IMR-90 (cell line): ENCODE data around the gene PTPRN2. TPM values are rescaled to one million over a fixed set of nuclear protein-coding genes. Genes with fewer than 3 reads are reported as not detected.
"Not testable (repeated sequence)": the region's sequence is repeated elsewhere in the genome, so short reads cannot be mapped to it uniquely, and the experiment has no call there.

Experiments
- ATAC-seq: fragments of 200-7000 bp; cut with Tn5 transposase; 2 replicates; pipeline ENCODE4 v1.9.1; 2020; ENCODE audit warnings: low read depth, mild to moderate bottlenecking, moderate library complexity
- BruUV-seq: library from RNA; stranded (reverse); fragments of 400-500 nt; replicated peaks from 2 replicates; lab custom pipeline; 2021; lab: Mats Ljungman, UMichigan
- CTCF ChIA-PET: fragments of 300-600 bp; formaldehyde crosslinking; extraction: SDS; loops from one replicate; lab custom pipeline; 2021; ENCODE audit warnings: antibody characterized with exemption; lab: Yijun Ruan, JAX
- POLR2A ChIA-PET: fragments of 300-600 bp; sonication (Branson Sonifier 250); formaldehyde crosslinking; loops from one replicate; lab custom pipeline; 2022; ENCODE audit warnings: antibody characterized with exemption; ENCODE audit not compliant: unreplicated experiment; lab: Charles Lee
- DNase-seq: peaks from one replicate; pipeline ENCODE4 v3.0.0; 2013
- H2AFZ ChIP-seq: replicated peaks from 2 replicates; pipeline ENCODE3; 2013; ENCODE audit warnings: low read length, mild to moderate bottlenecking; ENCODE audit not compliant: poor library complexity
- H2AK5ac ChIP-seq: 2 replicates; pipeline ENCODE4 v1.6.1; 2013; ENCODE audit warnings: low read depth, low read length, inconsistent platforms
- H2AK9ac ChIP-seq: replicated peaks from 2 replicates; pipeline ENCODE3; 2013; ENCODE audit warnings: mild to moderate bottlenecking, low read depth, low read length, moderate library complexity; ENCODE audit not compliant: poor library complexity
- H2BK120ac ChIP-seq: 2 replicates; pipeline ENCODE4 v1.6.1; 2013; ENCODE audit warnings: low read depth, low read length, inconsistent platforms
- H2BK15ac ChIP-seq: 3 replicates; pipeline ENCODE4 v1.6.1; 2013; ENCODE audit warnings: low read depth, low read length, inconsistent platforms
- H2BK20ac ChIP-seq: 2 replicates; pipeline ENCODE4 v1.6.1; 2013; ENCODE audit warnings: low read depth, mild to moderate bottlenecking, inconsistent platforms, low read length, moderate library complexity
- H2BK5ac ChIP-seq: 2 replicates; pipeline ENCODE4 v1.6.1; 2013; ENCODE audit warnings: mild to moderate bottlenecking, low read depth, low read length, inconsistent platforms; ENCODE audit not compliant: poor library complexity, severe bottlenecking
- H3K14ac ChIP-seq: replicated peaks from 2 replicates; pipeline ENCODE4 v1.6.1; 2013; ENCODE audit warnings: low read depth, low read length, inconsistent platforms
- H3K18ac ChIP-seq: 2 replicates; pipeline ENCODE4 v1.6.1; 2013; ENCODE audit warnings: low read depth, low read length, control low read depth
- H3K23ac ChIP-seq: 2 replicates; pipeline ENCODE4 v1.6.1; 2013; ENCODE audit warnings: low read depth, low read length, inconsistent platforms
- H3K27ac ChIP-seq: 2 replicates; pipeline ENCODE4 v1.5.1; 2013; ENCODE audit warnings: mild to moderate bottlenecking, control low read depth, low read length; ENCODE audit not compliant: insufficient read depth
- H3K27me3 ChIP-seq: 2 replicates; pipeline ENCODE4 v1.6.1; 2013; ENCODE audit warnings: low read length; ENCODE audit not compliant: control insufficient read depth, insufficient read depth
- H3K36me3 ChIP-seq: 2 replicates; pipeline ENCODE4 v1.6.1; 2013; ENCODE audit warnings: low read length, mixed read lengths; ENCODE audit not compliant: control insufficient read depth, insufficient read depth
- H3K4ac ChIP-seq: 2 replicates; pipeline ENCODE4 v1.6.1; 2013; ENCODE audit warnings: low read depth, low read length, inconsistent platforms
- H3K4me1 ChIP-seq: 2 replicates; pipeline ENCODE4 v1.6.1; 2013; ENCODE audit warnings: low read length, mixed read lengths; ENCODE audit not compliant: control insufficient read depth, insufficient read depth
- H3K4me2 ChIP-seq: 2 replicates; pipeline ENCODE4 v1.6.1; 2013; ENCODE audit warnings: low read depth, mild to moderate bottlenecking, control low read depth, low read length, moderate library complexity
- H3K4me3 ChIP-seq: 2 replicates; pipeline ENCODE4 v1.5.1; 2013; ENCODE audit warnings: low read depth, mild to moderate bottlenecking, control low read depth, low read length, moderate library complexity; ENCODE audit not compliant: insufficient read depth
- H3K56ac ChIP-seq: 2 replicates; pipeline ENCODE4 v1.6.1; 2013; ENCODE audit warnings: low read length, inconsistent platforms; ENCODE audit not compliant: insufficient read depth; ENCODE audit errors: extremely low read depth
- H3K79me1 ChIP-seq, 2 experiments: 2 replicates each; pipeline ENCODE4 v1.6.1; 2013; ENCODE audit warnings: low read length in 2 of 2, inconsistent platforms in 1 of 2, low read depth in 1 of 2
- H3K9ac ChIP-seq: 2 replicates; pipeline ENCODE4 v1.6.1; 2013; ENCODE audit warnings: low read depth, low read length, control low read depth
- H3K9me1 ChIP-seq: 2 replicates; pipeline ENCODE4 v1.6.1; 2013; ENCODE audit warnings: low read length, inconsistent platforms; ENCODE audit not compliant: insufficient read depth
- H3K9me3 ChIP-seq: 2 replicates; pipeline ENCODE4 v1.6.1; 2013; ENCODE audit warnings: low read length; ENCODE audit not compliant: control insufficient read depth, insufficient read depth
- H4K20me1 ChIP-seq: 2 replicates; pipeline ENCODE4 v1.6.1; 2013; ENCODE audit warnings: low read length, inconsistent platforms; ENCODE audit not compliant: insufficient read depth
- H4K5ac ChIP-seq: 2 replicates; pipeline ENCODE4 v1.6.1; 2013; ENCODE audit warnings: mild to moderate bottlenecking, low read depth, low read length, control low read depth
- H4K8ac ChIP-seq, 2 experiments: 2 replicates each; pipeline ENCODE4 v1.6.1; 2013; ENCODE audit warnings: low read depth in 2 of 2, low read length in 2 of 2, control low read depth in 1 of 2, inconsistent platforms in 1 of 2
- H4K91ac ChIP-seq: 2 replicates; pipeline ENCODE4 v1.6.1; 2013; ENCODE audit warnings: low read depth, low read length, inconsistent platforms; ENCODE audit not compliant: insufficient read depth
- CHD1 ChIP-seq: IDR thresholded peaks from 2 replicates; pipeline ENCODE4 v1.6.1; 2012; ENCODE audit warnings: low read depth, low read length, improper control_type of control experiment
- MAZ ChIP-seq: IDR thresholded peaks from 2 replicates; pipeline ENCODE4 v1.6.1; 2012; ENCODE audit warnings: low read depth, mild to moderate bottlenecking, low read length, improper control_type of control experiment, moderate library complexity, borderline replicate concordance
- RCOR1 ChIP-seq: IDR thresholded peaks from 2 replicates; pipeline ENCODE4 v1.6.1; 2012; ENCODE audit warnings: mild to moderate bottlenecking, low read length, improper control_type of control experiment; ENCODE audit not compliant: insufficient replicate concordance
- WGBS, 2 experiments: methylation state at CpG; one replicate each; pipeline versions ENCODE4 v1.1.5 to v1.1.7; 2013; ENCODE audit warnings: missing lambda C conversion rate in 2 of 2; ENCODE audit not compliant: insufficient read length in 1 of 2; ENCODE audit errors: extremely low coverage in 2 of 2; 5-methylcytosine and 5-hydroxymethylcytosine counted together
- dilution Hi-C: fragments of 300-500 bp; cut with HindIII; formaldehyde crosslinking; loops from one replicate; pipeline ENCODE4 v1.14.3; 2018; ENCODE audit warnings: low sequenced_read_pairs; ENCODE audit not compliant: unreplicated experiment
- in situ Hi-C: fragments of 300-500 bp; cut with MboI; formaldehyde crosslinking; loops from 3 replicates; pipeline ENCODE4 v1.14.3; 2019; ENCODE audit warnings: low sequenced_read_pairs, inconsistent platforms, mixed read lengths
- intact Hi-C: fragments of 100-400 bp; cut with micrococcal nuclease; formaldehyde crosslinking; loops from 2 replicates; pipeline ENCODE4 v1.10.0; 2022
- polyA plus RNA-seq, 3 experiments: library from polyadenylated mRNA; depleted of rRNA; stranded (reverse); fragments of >200 nt; gene quantifications; 2 replicates each; pipeline ENCODE4 v1.2.3, GENCODE V29; 2012; ENCODE audit warnings: low replicate concordance in 1 of 3
- total RNA-seq: library from RNA; depleted of rRNA; stranded (reverse); fragments of >200 nt; gene quantifications from 2 replicates; pipeline ENCODE4 v1.2.3, GENCODE V29; 2012

The PTPRN2 gene
- total and polyA plus RNA-seq, 2 of the 4 experiments (the other 2 are of a cell fraction): 0.03 TPM; not detected in 1

- no peak for TF ChIP-seq MAZ
- TF ChIP-seq CHD1: no peak
- no peak for TF ChIP-seq RCOR1
Observed at GRCh38 chr7:158308001-158308400, 279.6 kb downstream of the PTPRN2 start (continued).

DNA sequence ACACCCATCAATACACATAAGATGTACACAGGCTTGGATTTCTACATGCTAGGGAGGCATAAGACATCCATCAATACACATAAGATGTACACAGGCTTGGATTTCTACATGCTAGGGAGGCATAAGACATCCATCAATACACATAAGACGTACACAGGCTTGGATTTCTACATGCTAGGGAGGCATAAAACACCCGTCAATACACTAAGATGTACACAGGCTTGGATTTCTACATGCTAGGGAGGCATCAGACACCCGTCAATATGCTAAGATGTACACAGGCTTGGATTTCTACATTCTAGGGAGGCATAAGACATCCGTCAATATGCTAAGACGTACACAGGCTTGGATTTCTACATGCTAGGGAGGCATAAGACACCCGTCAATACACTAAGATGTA is 283.6 kb downstream of the PTPRN2 start:
- H3K4me2 ChIP-seq, H2BK15ac ChIP-seq, H3K36me3 ChIP-seq, H4K8ac ChIP-seq, H4K91ac ChIP-seq, H2BK5ac ChIP-seq, H3K56ac ChIP-seq, intact Hi-C loops, H3K79me1 ChIP-seq, H3K14ac ChIP-seq, H2AK5ac ChIP-seq, H2BK120ac ChIP-seq, BruUV-seq, H3K4me1 ChIP-seq, in situ Hi-C loops, H4K20me1 ChIP-seq, POLR2A ChIA-PET, H3K23ac ChIP-seq, H3K27ac ChIP-seq, H3K27me3 ChIP-seq, CTCF ChIA-PET, H3K9ac ChIP-seq, H3K4me3 ChIP-seq, H3K9me1 ChIP-seq, H3K4ac ChIP-seq, H2BK20ac ChIP-seq, H4K5ac ChIP-seq, H2AFZ ChIP-seq, H3K18ac ChIP-seq, ATAC-seq, dilution Hi-C loops, H2AK9ac ChIP-seq, DNase-seq: not testable (repeated sequence)
- H3K9me3 ChIP-seq: peaks cover 30% of the 10 kb centered on the region
- WGBS, 2 experiments: 47% methylated on average over 2 of the region's 6 CpGs; no CpG with 5 or more reads in 1 of the 2 experiments
